Lung (tissue), 12 donors: ENCODE results near the gene ASIC2. TPM values are rescaled to one million over a fixed set of nuclear protein-coding genes. Genes with fewer than 3 reads are reported as not detected.

Source experiments
- ATAC-seq: fragments of 200-7000 bp; cut with Tn5 transposase; one replicate; pipeline ENCODE4 v1.9.1; 2020; ENCODE audit warnings: moderate number of reproducible peaks; ENCODE audit not compliant: insufficient read depth, low FRiP score
- DNase-seq, 3 donors: peaks; one replicate each; pipeline ENCODE4 v3.0.0-alpha.2; 2013 to 2017
- H3K27ac ChIP-seq, 2 donors: one replicate each; pipeline ENCODE4 v1.5.1; 2013; ENCODE audit warnings: mild to moderate bottlenecking in 2 of 2, moderate library complexity in 2 of 2, control low read depth in 1 of 2, inconsistent platforms in 1 of 2, low read depth in 1 of 2, low read length in 1 of 2
- H3K27me3 ChIP-seq, 3 donors: one replicate each; pipeline ENCODE4 v1.5.1; 2013; ENCODE audit warnings: low read length in 2 of 3; ENCODE audit not compliant: control insufficient read depth in 3 of 3, insufficient read depth in 3 of 3
- H3K36me3 ChIP-seq, 4 donors: one replicate each; pipeline ENCODE4 v1.5.1; 2013; ENCODE audit warnings: low read length in 4 of 4, mild to moderate bottlenecking in 1 of 4, moderate library complexity in 1 of 4; ENCODE audit not compliant: control insufficient read depth in 4 of 4, insufficient read depth in 4 of 4
- H3K4me1 ChIP-seq, 5 donors: one replicate each; pipeline ENCODE4 v1.5.1; 2013; ENCODE audit warnings: low read length in 5 of 5, mild to moderate bottlenecking in 2 of 5, moderate library complexity in 1 of 5; ENCODE audit not compliant: control insufficient read depth in 5 of 5, insufficient read depth in 5 of 5
- H3K4me3 ChIP-seq: one replicate; pipeline ENCODE4 v1.5.1; 2013; ENCODE audit warnings: mild to moderate bottlenecking, control low read depth, moderate library complexity
- H3K9ac ChIP-seq, 2 donors: one replicate each; pipeline ENCODE4 v1.5.1; 2013; ENCODE audit warnings: low read length in 2 of 2, control low read depth in 1 of 2; ENCODE audit not compliant: insufficient read depth in 1 of 2
- H3K9me3 ChIP-seq, 4 donors: one replicate each; pipeline ENCODE4 v1.5.1; 2013; ENCODE audit warnings: low read length in 3 of 4, mild to moderate bottlenecking in 1 of 4, moderate library complexity in 1 of 4; ENCODE audit not compliant: control insufficient read depth in 4 of 4, insufficient read depth in 3 of 4
- WGBS, 2 donors: extraction: QIAGEN DNeasy Blood & Tissue Kit; methylation state at CpG; one replicate each; pipeline ENCODE4 v1.1.7; 2013; 5-methylcytosine and 5-hydroxymethylcytosine counted together
- polyA plus RNA-seq, 2 donors: library from polyadenylated mRNA; stranded (reverse); fragments of 200-250 nt; gene quantifications; one replicate each; pipeline ENCODE4 v1.2.1, GENCODE V29; 2013
- total RNA-seq, 2 donors: library from RNA; depleted of rRNA in 1 of 2; stranded (reverse); fragments of >200 nt in 1 of 2; gene quantifications; one replicate each; pipeline ENCODE4 v1.2.1, GENCODE V29; 2014 to 2021
- TF ChIP-seq, protein P1 (sequence below): IDR thresholded peaks from 2 replicates; pipeline ENCODE4 v1.5.1; 2012; ENCODE audit warnings: mild to moderate bottlenecking; ENCODE audit errors: control extremely low read depth, extremely low read depth
- donor health status: control.
- donor health status: control.
- donor health status: Bipolar disorder and iron deficiency.
- donor health status: healthy.
- donor health status: DM: yes; HTN: yes; CAD: no.

ASIC2 gene
- total and polyA plus RNA-seq, 4 donors, result 0.03 to 0.28 (median 0.14) TPM; not detected in 1

DNA sequence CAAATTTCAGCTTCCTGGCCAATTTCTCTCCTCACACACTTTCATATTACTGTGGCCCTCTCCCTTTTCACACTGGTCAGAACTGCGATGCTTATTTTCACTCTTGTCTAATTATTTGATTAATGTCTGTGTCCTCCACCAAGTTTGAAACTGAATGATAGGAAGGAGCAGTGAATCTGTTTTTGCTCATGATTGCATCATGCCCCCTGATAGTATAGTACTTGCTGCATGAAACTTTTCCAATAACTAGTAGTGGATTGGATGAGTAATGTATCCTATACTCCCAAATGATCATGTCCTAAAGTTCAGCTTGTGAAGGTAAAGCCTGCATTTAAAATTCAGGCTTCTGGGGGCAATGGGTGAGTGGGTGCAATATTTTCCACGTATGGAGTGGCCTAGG lies 121.2 kb downstream of the ASIC2 start:
- WGBS, 2 donors, result 63 to 65% methylated on average over 2 of the region's 2 CpGs
- Histone ChIP-seq H3K36me3 (no peaks in the 10 kb centered on the region), H3K27me3 (peaks cover 0 to 7% (median 5%) of the 10 kb centered on the region in 3 donors), H3K4me3 (no peak overlapping the region), H3K27ac (no peak overlapping the region), H3K4me1 (no peaks in the 10 kb centered on the region), H3K9me3 (peaks cover 0 to 3% (median 0%) of the 10 kb centered on the region in 4 donors), H3K9ac (no peak overlapping the region)
- TF ChIP-seq, protein P1, sequence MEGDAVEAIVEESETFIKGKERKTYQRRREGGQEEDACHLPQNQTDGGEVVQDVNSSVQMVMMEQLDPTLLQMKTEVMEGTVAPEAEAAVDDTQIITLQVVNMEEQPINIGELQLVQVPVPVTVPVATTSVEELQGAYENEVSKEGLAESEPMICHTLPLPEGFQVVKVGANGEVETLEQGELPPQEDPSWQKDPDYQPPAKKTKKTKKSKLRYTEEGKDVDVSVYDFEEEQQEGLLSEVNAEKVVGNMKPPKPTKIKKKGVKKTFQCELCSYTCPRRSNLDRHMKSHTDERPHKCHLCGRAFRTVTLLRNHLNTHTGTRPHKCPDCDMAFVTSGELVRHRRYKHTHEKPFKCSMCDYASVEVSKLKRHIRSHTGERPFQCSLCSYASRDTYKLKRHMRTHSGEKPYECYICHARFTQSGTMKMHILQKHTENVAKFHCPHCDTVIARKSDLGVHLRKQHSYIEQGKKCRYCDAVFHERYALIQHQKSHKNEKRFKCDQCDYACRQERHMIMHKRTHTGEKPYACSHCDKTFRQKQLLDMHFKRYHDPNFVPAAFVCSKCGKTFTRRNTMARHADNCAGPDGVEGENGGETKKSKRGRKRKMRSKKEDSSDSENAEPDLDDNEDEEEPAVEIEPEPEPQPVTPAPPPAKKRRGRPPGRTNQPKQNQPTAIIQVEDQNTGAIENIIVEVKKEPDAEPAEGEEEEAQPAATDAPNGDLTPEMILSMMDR, result no peak
- ATAC-seq (no peak), DNase-seq (no peak)

DNA sequence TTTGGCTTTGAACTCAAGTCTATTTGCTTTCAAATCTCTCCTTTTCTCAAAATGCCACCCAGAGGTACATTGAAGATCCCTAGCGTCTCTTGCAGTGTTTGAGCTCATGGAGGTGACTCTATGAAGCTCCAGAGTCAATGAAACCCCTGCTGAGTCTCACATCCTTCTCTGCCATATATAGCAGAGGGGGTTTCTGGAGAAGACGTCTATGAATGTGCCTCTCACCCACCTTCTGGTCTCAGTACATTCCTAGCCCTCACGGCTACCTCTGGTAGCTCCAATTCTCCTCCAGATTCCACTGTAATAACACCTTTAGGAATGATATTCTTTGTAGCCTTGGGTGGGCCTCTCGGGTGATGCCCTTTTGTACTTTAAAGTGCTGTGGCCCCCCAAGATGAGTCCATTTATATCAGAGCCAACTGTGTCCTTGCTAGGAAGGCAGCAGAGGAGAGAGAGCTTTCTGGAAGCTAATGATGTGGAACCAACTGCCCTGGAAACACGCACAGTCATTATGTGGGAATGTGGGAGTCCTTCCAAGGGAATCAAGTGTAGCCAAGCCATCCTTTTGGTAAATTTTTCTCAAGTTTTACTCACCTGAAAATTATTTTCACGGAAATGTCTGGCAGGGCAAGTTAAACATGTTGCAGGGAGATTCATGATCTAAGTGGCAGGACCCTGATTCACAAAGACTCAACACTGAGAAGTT lies 123.4 kb downstream of the ASIC2 start:
- 78 to 82% methylated on average over 6 of the region's 6 CpGs for WGBS, 2 donors
- Histone ChIP-seq H3K27ac (no peak overlapping the region), H3K9ac (no peak overlapping the region), H3K9me3 (peaks cover 0 to 5% (median 0%) of the 10 kb centered on the region in 4 donors), H3K27me3 (peaks cover 0 to 17% (median 6%) of the 10 kb centered on the region in 3 donors), H3K4me1 (no peaks in the 10 kb centered on the region), H3K36me3 (no peaks in the 10 kb centered on the region), H3K4me3 (no peak overlapping the region)
- DNase-seq, result no peak
- TF ChIP-seq, protein P1, result no peak
- ATAC-seq, result no peak

DNA sequence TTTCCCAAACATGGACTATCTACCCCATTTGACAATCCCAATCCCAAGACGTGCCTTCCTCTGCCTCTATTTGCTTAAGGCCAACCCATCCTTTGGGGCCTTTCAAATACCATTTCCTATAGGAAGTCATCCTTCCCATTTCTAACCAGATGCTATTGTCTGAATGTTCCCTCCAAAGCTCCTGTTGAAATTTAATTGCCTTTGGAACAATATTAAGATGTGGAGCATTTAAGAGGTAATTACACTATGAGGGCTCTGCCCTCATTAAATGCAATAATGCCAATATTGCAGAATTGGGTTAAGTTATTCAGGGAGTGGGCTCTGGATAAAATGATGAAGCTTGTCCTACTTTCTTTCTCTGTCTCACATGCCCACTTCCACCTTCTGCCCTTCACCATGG lies 125.4 kb downstream of the ASIC2 start:
- H3K4me3 ChIP-seq, result no peak overlapping the region
- H3K36me3 ChIP-seq, result no peaks in the 10 kb centered on the region
- ATAC-seq (no peak), DNase-seq (no peak)
- no peak overlapping the region for H3K9ac ChIP-seq
- peaks cover 0 to 20% (median 11%) of the 10 kb centered on the region in 3 donors for H3K27me3 ChIP-seq
- H3K9me3 ChIP-seq, result peaks cover 0 to 2% (median 0%) of the 10 kb centered on the region in 4 donors
- H3K4me1 ChIP-seq, result peaks cover 0 to 4% (median 0%) of the 10 kb centered on the region in 5 donors
- TF ChIP-seq, protein P1, result no peak
- WGBS, 2 donors, result 31 to 52% methylated on average over 1 of the region's 1 CpG
- no peak overlapping the region for H3K27ac ChIP-seq
